ENCODE results near the gene ZNF511.

DNA sequence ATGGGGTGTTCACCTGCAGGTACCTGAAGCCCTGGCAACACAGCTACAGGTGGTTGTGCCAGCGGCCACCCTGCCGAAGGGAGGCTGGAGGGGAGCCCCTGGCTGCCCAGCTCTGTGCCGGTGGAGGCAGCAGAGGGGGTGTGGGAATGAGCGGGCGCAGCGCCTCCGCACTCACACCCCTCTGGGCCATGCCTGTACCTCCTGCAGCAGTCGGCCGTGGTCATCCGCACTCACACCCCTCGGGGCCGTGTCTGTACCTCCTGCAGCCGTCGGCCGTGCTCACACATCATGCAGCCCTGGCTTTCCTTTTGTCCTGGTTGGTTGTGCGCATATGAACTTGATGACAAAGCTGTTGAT, 1.7 kb downstream of the ZNF511 start:
- TF ChIP-seq POLR2A (IDR thresholded peaks at IDR 0.05): no peak
- TF ChIP-seq, protein P1, sequence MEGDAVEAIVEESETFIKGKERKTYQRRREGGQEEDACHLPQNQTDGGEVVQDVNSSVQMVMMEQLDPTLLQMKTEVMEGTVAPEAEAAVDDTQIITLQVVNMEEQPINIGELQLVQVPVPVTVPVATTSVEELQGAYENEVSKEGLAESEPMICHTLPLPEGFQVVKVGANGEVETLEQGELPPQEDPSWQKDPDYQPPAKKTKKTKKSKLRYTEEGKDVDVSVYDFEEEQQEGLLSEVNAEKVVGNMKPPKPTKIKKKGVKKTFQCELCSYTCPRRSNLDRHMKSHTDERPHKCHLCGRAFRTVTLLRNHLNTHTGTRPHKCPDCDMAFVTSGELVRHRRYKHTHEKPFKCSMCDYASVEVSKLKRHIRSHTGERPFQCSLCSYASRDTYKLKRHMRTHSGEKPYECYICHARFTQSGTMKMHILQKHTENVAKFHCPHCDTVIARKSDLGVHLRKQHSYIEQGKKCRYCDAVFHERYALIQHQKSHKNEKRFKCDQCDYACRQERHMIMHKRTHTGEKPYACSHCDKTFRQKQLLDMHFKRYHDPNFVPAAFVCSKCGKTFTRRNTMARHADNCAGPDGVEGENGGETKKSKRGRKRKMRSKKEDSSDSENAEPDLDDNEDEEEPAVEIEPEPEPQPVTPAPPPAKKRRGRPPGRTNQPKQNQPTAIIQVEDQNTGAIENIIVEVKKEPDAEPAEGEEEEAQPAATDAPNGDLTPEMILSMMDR (IDR thresholded peaks at IDR 0.05): no peak
- no peak for TF ChIP-seq POLR2AphosphoS5 (IDR thresholded peaks at IDR 0.05; ENCODE audit: insufficient read depth in 1 of 2, low read depth in 1 of 2)
